Limb (tissue), 2 donors: ENCODE measurements around the gene PANX3.

Experiments
- DNase-seq, 2 donors: peaks; one replicate each; pipeline ENCODE4 v3.0.0-alpha.2; 2016; ENCODE audit errors: extremely low spot score in 2 of 2

Gene PANX3

GRCh38 chr11:124656774-124657630 lies 45.8 kb downstream of the PANX3 start:
- peak in 1 of 2 donors; percentile 44 for DNase-seq

- no peak for DNase-seq
Observed at GRCh38 chr11:124657904-124658303, 46.7 kb downstream of the PANX3 start.

GRCh38 chr11:124658501-124658900 lies 47.3 kb downstream of the PANX3 start:
- DNase-seq: no peak

- no peak for DNase-seq
Observed at GRCh38 chr11:124658986-124659385, 47.8 kb downstream of the PANX3 start.

GRCh38 chr11:124661553-124661952 lies 50.3 kb downstream of the PANX3 start:
- DNase-seq: no peak

DNA sequence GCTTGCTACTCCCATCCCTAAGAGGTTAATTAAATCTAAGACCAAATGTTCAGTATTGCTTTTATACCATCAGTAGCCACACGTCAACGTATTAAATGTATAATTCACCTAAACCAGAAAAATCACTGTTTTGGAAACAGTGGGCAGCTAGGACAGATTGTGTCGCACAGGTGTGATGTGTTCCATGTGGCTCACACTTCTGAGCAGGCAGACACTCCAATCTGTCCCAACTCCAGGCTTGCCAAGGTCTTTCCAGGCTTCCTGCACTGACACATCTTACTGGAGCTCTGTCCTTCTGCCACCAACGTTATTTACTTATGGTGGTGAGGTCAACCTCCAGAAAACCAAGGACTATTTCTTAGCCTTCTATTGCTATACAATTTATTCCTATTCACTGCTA lies 50.9 kb downstream of the PANX3 start:
- DNase-seq: no peak

- DNase-seq: no peak
Observed at GRCh38 chr11:124663861-124664260, 52.6 kb downstream of the PANX3 start.

DNA sequence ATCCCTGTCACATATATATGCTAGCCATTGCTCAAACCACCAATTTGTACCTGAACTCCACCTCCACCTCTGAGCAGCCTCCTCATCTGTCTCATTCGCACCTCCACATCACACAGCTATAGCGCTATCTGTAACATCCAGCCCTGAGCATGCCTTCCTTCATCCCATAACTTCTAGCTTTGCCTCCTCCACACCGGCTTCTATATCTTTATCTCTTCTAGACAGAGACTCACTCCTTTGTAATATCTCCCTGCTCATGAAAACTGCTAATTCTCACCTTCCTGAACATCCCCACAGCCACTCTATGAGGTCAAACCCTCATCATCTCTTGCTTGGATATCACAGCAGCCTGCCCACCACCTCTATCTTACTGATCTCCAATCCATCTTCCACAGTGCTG lies 56.4 kb downstream of the PANX3 start:
- DNase-seq: no peak

- DNase-seq: peak; percentile 34 to 52
Observed at GRCh38 chr11:124669193-124669592, 58.0 kb downstream of the PANX3 start.
